Measurements from ENCODE around the gene ANKFN1.

ANKFN1 gene

DNA sequence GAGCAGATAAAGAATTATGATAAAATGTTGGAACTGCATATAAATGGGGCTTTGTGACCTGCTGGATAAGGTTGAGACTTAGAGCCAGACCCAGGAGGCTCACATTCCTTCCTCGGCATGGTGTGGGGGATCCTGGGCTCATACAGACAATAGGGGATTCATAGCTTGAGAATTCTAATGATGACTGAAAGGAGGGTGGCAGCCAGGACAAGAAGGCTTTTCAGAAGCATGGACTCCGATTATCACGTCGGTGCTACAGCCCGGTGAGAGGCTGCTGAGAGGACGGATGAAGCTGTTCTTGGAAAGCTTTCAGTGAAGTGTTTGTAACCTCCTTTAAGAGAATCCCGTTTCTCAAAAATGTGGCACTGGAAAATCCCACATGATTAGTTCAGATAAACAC, 167.2 kb downstream of the ANKFN1 start:
- H3K4me3 ChIP-seq (ENCODE audit: low read length) = no peak overlapping the region
- TF ChIP-seq, protein P1, sequence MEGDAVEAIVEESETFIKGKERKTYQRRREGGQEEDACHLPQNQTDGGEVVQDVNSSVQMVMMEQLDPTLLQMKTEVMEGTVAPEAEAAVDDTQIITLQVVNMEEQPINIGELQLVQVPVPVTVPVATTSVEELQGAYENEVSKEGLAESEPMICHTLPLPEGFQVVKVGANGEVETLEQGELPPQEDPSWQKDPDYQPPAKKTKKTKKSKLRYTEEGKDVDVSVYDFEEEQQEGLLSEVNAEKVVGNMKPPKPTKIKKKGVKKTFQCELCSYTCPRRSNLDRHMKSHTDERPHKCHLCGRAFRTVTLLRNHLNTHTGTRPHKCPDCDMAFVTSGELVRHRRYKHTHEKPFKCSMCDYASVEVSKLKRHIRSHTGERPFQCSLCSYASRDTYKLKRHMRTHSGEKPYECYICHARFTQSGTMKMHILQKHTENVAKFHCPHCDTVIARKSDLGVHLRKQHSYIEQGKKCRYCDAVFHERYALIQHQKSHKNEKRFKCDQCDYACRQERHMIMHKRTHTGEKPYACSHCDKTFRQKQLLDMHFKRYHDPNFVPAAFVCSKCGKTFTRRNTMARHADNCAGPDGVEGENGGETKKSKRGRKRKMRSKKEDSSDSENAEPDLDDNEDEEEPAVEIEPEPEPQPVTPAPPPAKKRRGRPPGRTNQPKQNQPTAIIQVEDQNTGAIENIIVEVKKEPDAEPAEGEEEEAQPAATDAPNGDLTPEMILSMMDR (conservative IDR thresholded peaks at IDR 0.05; ENCODE audit: low read depth, low read length) = no peak
- no peak for DNase-seq (ENCODE audit: low read depth)

GRCh38 chr17:56322991-56323390, 169.7 kb downstream of the ANKFN1 start:
- H3K4me3 ChIP-seq (ENCODE audit: low read length) = no peak overlapping the region
- no peak for DNase-seq (ENCODE audit: low read depth)
- TF ChIP-seq, protein P1 (conservative IDR thresholded peaks at IDR 0.05; ENCODE audit: low read depth, low read length) = no peak

DNA sequence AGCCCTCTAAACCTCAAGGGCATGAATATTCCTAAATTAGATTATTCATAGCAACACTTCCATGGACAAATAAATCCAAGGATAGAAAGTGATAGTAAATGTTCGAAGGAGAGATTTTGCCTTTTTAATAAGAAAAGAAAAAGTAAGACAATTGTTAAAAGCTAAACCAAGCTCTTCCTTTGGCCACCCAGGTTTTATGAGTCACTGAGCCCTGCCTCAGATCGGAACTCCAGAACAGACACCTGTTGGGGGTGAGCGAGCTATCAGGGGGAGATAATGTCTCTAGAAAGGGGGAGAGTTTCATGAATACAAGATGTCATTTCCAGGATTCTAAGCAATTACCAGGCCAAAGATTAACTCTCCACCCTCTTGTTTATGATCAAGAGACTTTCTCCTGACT, 171.4 kb downstream of the ANKFN1 start:
- DNase-seq (ENCODE audit: low read depth) = no peak
- TF ChIP-seq, protein P1 (conservative IDR thresholded peaks at IDR 0.05; ENCODE audit: low read depth, low read length) = no peak
- H3K4me3 ChIP-seq (ENCODE audit: low read length) = no peak overlapping the region

GRCh38 chr17:56325313-56326000, 172.2 kb downstream of the ANKFN1 start:
- no peak overlapping the region for H3K4me3 ChIP-seq (ENCODE audit: low read length)
- no peak for DNase-seq (ENCODE audit: low read depth)
- TF ChIP-seq, protein P1 (conservative IDR thresholded peaks at IDR 0.05; ENCODE audit: low read depth, low read length) = no peak

GRCh38 chr17:56326001-56326359, 172.7 kb downstream of the ANKFN1 start:
- H3K4me3 ChIP-seq (ENCODE audit: low read length) = no peak overlapping the region
- TF ChIP-seq, protein P1 (conservative IDR thresholded peaks at IDR 0.05; ENCODE audit: low read depth, low read length) = no peak
- DNase-seq (ENCODE audit: low read depth) = no peak

- H3K4me3 ChIP-seq (ENCODE audit: low read length) = no peak overlapping the region
- TF ChIP-seq, protein P1 (conservative IDR thresholded peaks at IDR 0.05; ENCODE audit: low read depth, low read length) = no peak
- DNase-seq (ENCODE audit: low read depth) = no peak
Observed at GRCh38 chr17:56347639-56348038, 194.4 kb downstream of the ANKFN1 start.

GRCh38 chr17:56350592-56350991, 197.3 kb downstream of the ANKFN1 start:
- no peak for DNase-seq (ENCODE audit: low read depth)
- no peak overlapping the region for H3K4me3 ChIP-seq (ENCODE audit: low read length)
- TF ChIP-seq, protein P1 (conservative IDR thresholded peaks at IDR 0.05; ENCODE audit: low read depth, low read length) = no peak

All from retinal pigment epithelial cell (primary cell).